ENCODE data around the gene ISG20. TPM values are rescaled to one million over a fixed set of nuclear protein-coding genes. Genes with fewer than 3 reads are reported as not detected.

The ISG20 gene
- total RNA-seq, 6 experiments from 2014 or later = 6.3 to 19.4 (median 11.9) TPM

- H3K4me3 ChIP-seq = no peak overlapping the region
- H3K4me1 ChIP-seq = no peaks in the 10 kb centered on the region
- no peaks in the 10 kb centered on the region for H3K9me3 ChIP-seq
- H3K27me3 ChIP-seq = no peaks in the 10 kb centered on the region
- DNase-seq (peak in 1 of 3 donors; percentile 39), ATAC-seq (peak in 3 of 4 donors; percentile 4 to 18 (median 14))
- WGBS (ENCODE audit: insufficient coverage, low coverage, low lambda C conversion rate, missing lambda C conversion rate) = 55% methylated on average over 4 of the region's 10 CpGs
- intact Hi-C loops (cut with DNase I) = no loop called here
- TF ChIP-seq POLR2A (IDR thresholded peaks at IDR 0.05) (no peak), CTCF (IDR thresholded peaks at IDR 0.05) (no peak)
- H3K36me3 ChIP-seq = no peaks in the 10 kb centered on the region
- no peak overlapping the region for H3K27ac ChIP-seq
These were observed 18.0 kb downstream of the ISG20 start for GRCh38 chr15:88656760-88657221.

GRCh38 chr15:88657326-88658069, 18.7 kb downstream of the ISG20 start:
- DNase-seq = peak in 2 of 3 donors; percentile 36 to 40
- 45% methylated on average over 9 of the region's 13 CpGs for WGBS (ENCODE audit: insufficient coverage, low coverage, low lambda C conversion rate, missing lambda C conversion rate)
- Histone ChIP-seq H3K9me3 (no peaks in the 10 kb centered on the region), H3K4me1 (no peaks in the 10 kb centered on the region), H3K36me3 (no peaks in the 10 kb centered on the region), H3K27ac (no peak overlapping the region), H3K27me3 (no peaks in the 10 kb centered on the region), H3K4me3 (no peak overlapping the region)
- intact Hi-C loops (cut with DNase I) = no loop called here
- peak; percentile 57 to 77 (median 68) for ATAC-seq
- TF ChIP-seq CTCF (IDR thresholded peaks at IDR 0.05) = peak; percentile 56 to 65 (median 62)
- no peak for TF ChIP-seq POLR2A (IDR thresholded peaks at IDR 0.05)

GRCh38 chr15:88658070-88658965, 19.5 kb downstream of the ISG20 start:
- DNase-seq (no peak), ATAC-seq (no peak)
- WGBS (ENCODE audit: insufficient coverage, low coverage, low lambda C conversion rate, missing lambda C conversion rate) = 72% methylated on average over 6 of the region's 13 CpGs
- H3K36me3 ChIP-seq = no peaks in the 10 kb centered on the region
- no peaks in the 10 kb centered on the region for H3K4me1 ChIP-seq
- intact Hi-C loops (cut with DNase I) = no loop called here
- no peak overlapping the region for H3K4me3 ChIP-seq
- H3K9me3 ChIP-seq = no peaks in the 10 kb centered on the region
- no peaks in the 10 kb centered on the region for H3K27me3 ChIP-seq
- TF ChIP-seq CTCF (IDR thresholded peaks at IDR 0.05) (no peak), POLR2A (IDR thresholded peaks at IDR 0.05) (no peak)
- no peak overlapping the region for H3K27ac ChIP-seq

GRCh38 chr15:88658972-88659931, 20.4 kb downstream of the ISG20 start:
- Histone ChIP-seq H3K36me3 (no peaks in the 10 kb centered on the region), H3K27me3 (no peaks in the 10 kb centered on the region), H3K4me1 (no peaks in the 10 kb centered on the region), H3K27ac (no peak overlapping the region), H3K4me3 (no peak overlapping the region), H3K9me3 (no peaks in the 10 kb centered on the region)
- DNase-seq (no peak), ATAC-seq (no peak)
- intact Hi-C loops (cut with DNase I) = no loop called here
- TF ChIP-seq POLR2A (IDR thresholded peaks at IDR 0.05) = no peak
- TF ChIP-seq CTCF (IDR thresholded peaks at IDR 0.05) = no peak
- WGBS (ENCODE audit: insufficient coverage, low coverage, low lambda C conversion rate, missing lambda C conversion rate) = 69% methylated on average over 13 of the region's 18 CpGs

Measured in right lobe of liver (tissue), 6 donors.